Measurements from ENCODE around the gene CARD9. TPM values are rescaled to one million over a fixed set of nuclear protein-coding genes. Genes with fewer than 3 reads are reported as not detected.

CARD9 gene
- total and polyA plus RNA-seq, 2 of the 8 experiments (the other 6 are each of a cell fraction or from before 2014, with no cell fraction given), result 0.15 to 1.1 TPM

DNA sequence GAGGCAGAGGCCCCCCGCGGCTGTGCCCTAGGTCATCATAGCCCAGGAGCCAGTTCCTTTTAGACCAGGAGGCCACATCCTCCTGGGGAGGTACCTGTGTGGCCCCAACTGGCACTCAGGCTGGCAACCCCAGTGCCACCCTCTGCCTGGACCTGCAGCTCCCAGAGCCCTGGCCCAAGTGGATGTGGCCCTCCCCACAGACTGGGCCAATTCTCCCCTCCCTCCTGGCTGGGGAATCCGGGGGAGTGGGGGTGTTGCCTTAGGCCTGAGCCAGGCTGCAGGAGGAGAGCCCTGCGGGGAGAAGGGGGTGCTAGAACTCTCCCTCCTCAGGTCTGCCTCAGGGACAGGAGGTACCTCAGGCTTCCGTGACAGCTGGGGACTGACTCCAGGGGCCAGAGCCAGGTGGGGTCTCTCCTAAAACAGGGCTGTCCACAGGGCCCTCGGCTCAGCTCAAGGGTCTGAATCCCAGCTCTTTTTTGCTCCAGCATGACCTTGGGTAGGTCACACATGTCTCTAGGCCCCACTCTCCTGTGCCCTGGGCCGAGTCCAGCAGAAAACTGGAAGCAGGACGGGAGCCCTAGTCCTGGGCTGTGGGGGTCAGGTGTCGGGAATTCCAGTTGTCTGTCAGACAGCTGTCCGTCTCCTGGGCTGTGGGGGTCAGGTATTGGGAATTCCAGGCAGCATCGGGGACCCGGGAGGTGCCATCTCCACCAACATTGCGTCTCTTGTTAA lies 19.5 kb downstream of the CARD9 start (continued):
- no peak for TF ChIP-seq RNF2 (IDR thresholded peaks at IDR 0.05; ENCODE audit: borderline replicate concordance, low read depth, low read length, missing control alignments, poor library complexity, severe bottlenecking)
- TF ChIP-seq BCL11A (IDR thresholded peaks at IDR 0.05; ENCODE audit: low read depth in 2 of 2, low read length in 2 of 2), result no peak
- TF ChIP-seq GABPA (IDR thresholded peaks at IDR 0.05; ENCODE audit: borderline replicate concordance, insufficient read depth, low read length), result no peak
- TF ChIP-seq, protein P1, sequence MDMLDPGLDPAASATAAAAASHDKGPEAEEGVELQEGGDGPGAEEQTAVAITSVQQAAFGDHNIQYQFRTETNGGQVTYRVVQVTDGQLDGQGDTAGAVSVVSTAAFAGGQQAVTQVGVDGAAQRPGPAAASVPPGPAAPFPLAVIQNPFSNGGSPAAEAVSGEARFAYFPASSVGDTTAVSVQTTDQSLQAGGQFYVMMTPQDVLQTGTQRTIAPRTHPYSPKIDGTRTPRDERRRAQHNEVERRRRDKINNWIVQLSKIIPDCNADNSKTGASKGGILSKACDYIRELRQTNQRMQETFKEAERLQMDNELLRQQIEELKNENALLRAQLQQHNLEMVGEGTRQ (IDR thresholded peaks at IDR 0.05; ENCODE audit: low read length), result no peak
